Keratinocyte (primary cell): ENCODE data around the gene SLC6A9. TPM values are rescaled to one million over a fixed set of nuclear protein-coding genes. Genes with fewer than 3 reads are reported as not detected.

Experiments used
- DNase-seq: peaks from one replicate; pipeline ENCODE4 v3.0.0-alpha.2; 2011; ENCODE audit warnings: low read depth, missing footprints, low spot score
- FAIRE-seq: peaks from 2 replicates; lab custom pipeline; 2011; peaks lifted over from hg19 to GRCh38; lab: Jason Lieb, UNC
- H2AFZ ChIP-seq: 2 replicates; pipeline ENCODE4 v1.6.0; 2012; ENCODE audit warnings: low read length, control low read depth, inconsistent platforms; ENCODE audit not compliant: control insufficient read depth
- H3K27ac ChIP-seq: 2 replicates; pipeline ENCODE4 v1.5.1; 2011; ENCODE audit warnings: low read length; ENCODE audit not compliant: control insufficient read depth, insufficient read depth
- H3K27me3 ChIP-seq: 3 replicates; pipeline ENCODE4 v1.6.0; 2011; ENCODE audit warnings: low read length; ENCODE audit not compliant: control insufficient read depth, insufficient read depth; ENCODE audit errors: extremely low read depth
- H3K36me3 ChIP-seq, 2 experiments: 2 replicates in 1 of 2; 3 replicates in 1 of 2; pipeline ENCODE4 v1.5.1; 2011; ENCODE audit warnings: low read length in 2 of 2, mild to moderate bottlenecking in 1 of 2; ENCODE audit not compliant: control insufficient read depth in 2 of 2, insufficient read depth in 2 of 2; ENCODE audit errors: extremely low read depth in 1 of 2
- H3K4me1 ChIP-seq: 3 replicates; pipeline ENCODE4 v1.5.1; 2011; ENCODE audit warnings: low read length; ENCODE audit not compliant: control insufficient read depth, insufficient read depth; ENCODE audit errors: extremely low read depth
- H3K4me2 ChIP-seq: 3 replicates; pipeline ENCODE4 v1.6.0; 2011; ENCODE audit warnings: low read depth, low read length; ENCODE audit not compliant: control insufficient read depth, insufficient read depth; ENCODE audit errors: extremely low read depth
- H3K4me3 ChIP-seq, 3 experiments: fragments of 200-600 bp in 1 of 3; sonication (generic) in 1 of 3; 2 replicates in 2 of 3; 3 replicates in 1 of 3; pipeline ENCODE4 v1.5.1; 2011 to 2016; ENCODE audit warnings: low read length in 3 of 3, mild to moderate bottlenecking in 3 of 3, control low read depth in 2 of 3, inconsistent platforms in 1 of 3, low read depth in 1 of 3, mixed read lengths in 1 of 3, mixed run types in 1 of 3, moderate library complexity in 1 of 3; ENCODE audit not compliant: control insufficient read depth in 2 of 3, insufficient read depth in 2 of 3; ENCODE audit errors: extremely low read depth in 1 of 3
- H3K79me2 ChIP-seq: 2 replicates; pipeline ENCODE4 v1.6.0; 2012; ENCODE audit warnings: low read length; ENCODE audit not compliant: control insufficient read depth, insufficient read depth
- H3K9ac ChIP-seq: 3 replicates; pipeline ENCODE4 v1.6.0; 2011; ENCODE audit warnings: low read length; ENCODE audit not compliant: control insufficient read depth, insufficient read depth; ENCODE audit errors: extremely low read depth
- H3K9me1 ChIP-seq: 3 replicates; pipeline ENCODE4 v1.6.0; 2011; ENCODE audit warnings: low read length; ENCODE audit not compliant: control insufficient read depth, insufficient read depth; ENCODE audit errors: extremely low read depth
- H3K9me3 ChIP-seq: 2 replicates; pipeline ENCODE4 v1.5.1; 2012; ENCODE audit warnings: low read depth, low read length; ENCODE audit not compliant: control insufficient read depth
- H4K20me1 ChIP-seq: 3 replicates; pipeline ENCODE4 v1.6.0; 2011; ENCODE audit warnings: low read length; ENCODE audit not compliant: control insufficient read depth, insufficient read depth; ENCODE audit errors: extremely low read depth
- CTCF ChIP-seq, 3 experiments: IDR thresholded peaks in 1 of 3; conservative IDR thresholded peaks in 1 of 3; optimal IDR thresholded peaks in 1 of 3; 2 replicates in 2 of 3; 3 replicates in 1 of 3; pipeline versions ENCODE3 to v1.5.1; 2011; ENCODE audit warnings: low read length in 3 of 3, mild to moderate bottlenecking in 3 of 3, moderate library complexity in 2 of 3, control low read depth in 1 of 3, inconsistent platforms in 1 of 3; ENCODE audit not compliant: insufficient read depth in 2 of 3; ENCODE audit errors: extremely low read depth in 1 of 3
- EZH2 ChIP-seq: IDR thresholded peaks from one replicate; pipeline ENCODE4 v1.6.1; 2012; ENCODE audit warnings: inconsistent platforms, mild to moderate bottlenecking, low read length, moderate library complexity
- dilution Hi-C: fragments of 300-500 bp; cut with MboI; formaldehyde crosslinking; loops from one replicate; pipeline ENCODE4 v1.7.0; 2020; ENCODE audit warnings: low sequenced_read_pairs; ENCODE audit not compliant: extremely low pct_ligation_motif_present
- polyA plus RNA-seq, 5 experiments: library from polyadenylated mRNA; depleted of rRNA in 3 of 5; stranded (reverse) in 3 of 5; stranded (forward) in 1 of 5; unstranded in 1 of 5; fragments of >200 nt; gene quantifications; 1 replicate in 1 of 5; 2 replicates in 3 of 5; 3 replicates in 1 of 5; pipeline versions ENCODE4 v1.2.1 to v1.2.3, GENCODE V29; 2011 to 2012; ENCODE audit warnings: missing spikeins in 2 of 5, low read depth in 1 of 5, low replicate concordance in 1 of 5

The SLC6A9 gene
- polyA plus RNA-seq, 1 donor (not counting 4 experiments of a cell fraction or from before 2014, with no cell fraction given), result 5.3 TPM

- Histone ChIP-seq H3K4me3 (no peak overlapping the region), H3K4me2 (no peak overlapping the region), H3K27me3 (no peaks in the 10 kb centered on the region), H3K9ac (no peak overlapping the region), H2AFZ (no peak overlapping the region), H4K20me1 (no peaks in the 10 kb centered on the region), H3K4me1 (peaks cover 23% of the 10 kb centered on the region), H3K79me2 (no peaks in the 10 kb centered on the region), H3K27ac (no peak overlapping the region), H3K9me1 (no peaks in the 10 kb centered on the region), H3K36me3 (peaks cover 0 to 2% of the 10 kb centered on the region in 2 experiments), H3K9me3 (no peaks in the 10 kb centered on the region)
- no peak for FAIRE-seq
- DNase-seq, result no peak
- TF ChIP-seq CTCF (optimal IDR thresholded peaks at IDR 0.05 in 1 of 3, IDR thresholded peaks at IDR 0.05 in 1 of 3, conservative IDR thresholded peaks at IDR 0.05 in 1 of 3; ENCODE audit: extremely low read depth in 1 of 3, insufficient read depth in 2 of 3, low read length in 3 of 3), result no peak
- TF ChIP-seq EZH2, result no peak
- dilution Hi-C loops, result no loop called here
These were observed 37.9 kb downstream of the SLC6A9 start for GRCh38 chr1:43993206-43993914.

GRCh38 chr1:43992232-43992995 lies 38.8 kb downstream of the SLC6A9 start:
- TF ChIP-seq CTCF (optimal IDR thresholded peaks at IDR 0.05 in 1 of 3, IDR thresholded peaks at IDR 0.05 in 1 of 3, conservative IDR thresholded peaks at IDR 0.05 in 1 of 3; ENCODE audit: extremely low read depth in 1 of 3, insufficient read depth in 2 of 3, low read length in 3 of 3) (no peak), EZH2 (no peak)
- FAIRE-seq, result no peak
- dilution Hi-C loops, result no loop called here

More at GRCh38 chr1:43992232-43992995, 38.8 kb downstream of the SLC6A9 start:
- Histone ChIP-seq H3K9me3 (no peaks in the 10 kb centered on the region), H3K36me3 (peaks cover 4 to 5% of the 10 kb centered on the region in 2 experiments), H3K27me3 (no peaks in the 10 kb centered on the region), H3K4me2 (peak overlapping the region; percentile 85), H3K79me2 (no peaks in the 10 kb centered on the region), H3K27ac (peak overlapping the region; percentile 90), H3K4me3 (peak overlapping the region; percentile 58 to 68 (median 61)), H3K4me1 (peaks cover 23% of the 10 kb centered on the region), H2AFZ (no peak overlapping the region), H4K20me1 (no peaks in the 10 kb centered on the region), H3K9ac (peak overlapping the region; percentile 83), H3K9me1 (no peaks in the 10 kb centered on the region)
- no peak for DNase-seq
